IMR-90 (cell line): ENCODE data around the gene NCCRP1. TPM values are rescaled to one million over a fixed set of nuclear protein-coding genes. Genes with fewer than 3 reads are reported as not detected.

Source experiments
- ATAC-seq: fragments of 200-7000 bp; cut with Tn5 transposase; 2 replicates; pipeline ENCODE4 v1.9.1; 2020; ENCODE audit warnings: low read depth, mild to moderate bottlenecking, moderate library complexity
- BruUV-seq: library from RNA; stranded (reverse); fragments of 400-500 nt; replicated peaks from 2 replicates; lab custom pipeline; 2021; lab: Mats Ljungman, UMichigan
- CTCF ChIA-PET: fragments of 300-600 bp; formaldehyde crosslinking; extraction: SDS; loops from one replicate; lab custom pipeline; 2021; ENCODE audit warnings: antibody characterized with exemption; lab: Yijun Ruan, JAX
- POLR2A ChIA-PET: fragments of 300-600 bp; sonication (Branson Sonifier 250); formaldehyde crosslinking; loops from one replicate; lab custom pipeline; 2022; ENCODE audit warnings: antibody characterized with exemption; ENCODE audit not compliant: unreplicated experiment; lab: Charles Lee
- DNase-seq: peaks from one replicate; pipeline ENCODE4 v3.0.0; 2013
- H2AFZ ChIP-seq: replicated peaks from 2 replicates; pipeline ENCODE3; 2013; ENCODE audit warnings: low read length, mild to moderate bottlenecking; ENCODE audit not compliant: poor library complexity
- H2AK5ac ChIP-seq: 2 replicates; pipeline ENCODE4 v1.6.1; 2013; ENCODE audit warnings: low read depth, low read length, inconsistent platforms
- H2AK9ac ChIP-seq: replicated peaks from 2 replicates; pipeline ENCODE3; 2013; ENCODE audit warnings: mild to moderate bottlenecking, low read depth, low read length, moderate library complexity; ENCODE audit not compliant: poor library complexity
- H2BK120ac ChIP-seq: 2 replicates; pipeline ENCODE4 v1.6.1; 2013; ENCODE audit warnings: low read depth, low read length, inconsistent platforms
- H2BK15ac ChIP-seq: 3 replicates; pipeline ENCODE4 v1.6.1; 2013; ENCODE audit warnings: low read depth, low read length, inconsistent platforms
- H2BK20ac ChIP-seq: 2 replicates; pipeline ENCODE4 v1.6.1; 2013; ENCODE audit warnings: low read depth, mild to moderate bottlenecking, inconsistent platforms, low read length, moderate library complexity
- H2BK5ac ChIP-seq: 2 replicates; pipeline ENCODE4 v1.6.1; 2013; ENCODE audit warnings: mild to moderate bottlenecking, low read depth, low read length, inconsistent platforms; ENCODE audit not compliant: poor library complexity, severe bottlenecking
- H3K14ac ChIP-seq: replicated peaks from 2 replicates; pipeline ENCODE4 v1.6.1; 2013; ENCODE audit warnings: low read depth, low read length, inconsistent platforms
- H3K18ac ChIP-seq: 2 replicates; pipeline ENCODE4 v1.6.1; 2013; ENCODE audit warnings: low read depth, low read length, control low read depth
- H3K23ac ChIP-seq: 2 replicates; pipeline ENCODE4 v1.6.1; 2013; ENCODE audit warnings: low read depth, low read length, inconsistent platforms
- H3K27ac ChIP-seq: 2 replicates; pipeline ENCODE4 v1.5.1; 2013; ENCODE audit warnings: mild to moderate bottlenecking, control low read depth, low read length; ENCODE audit not compliant: insufficient read depth
- H3K27me3 ChIP-seq: 2 replicates; pipeline ENCODE4 v1.6.1; 2013; ENCODE audit warnings: low read length; ENCODE audit not compliant: control insufficient read depth, insufficient read depth
- H3K36me3 ChIP-seq: 2 replicates; pipeline ENCODE4 v1.6.1; 2013; ENCODE audit warnings: low read length, mixed read lengths; ENCODE audit not compliant: control insufficient read depth, insufficient read depth
- H3K4ac ChIP-seq: 2 replicates; pipeline ENCODE4 v1.6.1; 2013; ENCODE audit warnings: low read depth, low read length, inconsistent platforms
- H3K4me1 ChIP-seq: 2 replicates; pipeline ENCODE4 v1.6.1; 2013; ENCODE audit warnings: low read length, mixed read lengths; ENCODE audit not compliant: control insufficient read depth, insufficient read depth
- H3K4me2 ChIP-seq: 2 replicates; pipeline ENCODE4 v1.6.1; 2013; ENCODE audit warnings: low read depth, mild to moderate bottlenecking, control low read depth, low read length, moderate library complexity
- H3K4me3 ChIP-seq: 2 replicates; pipeline ENCODE4 v1.5.1; 2013; ENCODE audit warnings: low read depth, mild to moderate bottlenecking, control low read depth, low read length, moderate library complexity; ENCODE audit not compliant: insufficient read depth
- H3K56ac ChIP-seq: 2 replicates; pipeline ENCODE4 v1.6.1; 2013; ENCODE audit warnings: low read length, inconsistent platforms; ENCODE audit not compliant: insufficient read depth; ENCODE audit errors: extremely low read depth
- H3K79me1 ChIP-seq, 2 experiments: 2 replicates each; pipeline ENCODE4 v1.6.1; 2013; ENCODE audit warnings: low read length in 2 of 2, inconsistent platforms in 1 of 2, low read depth in 1 of 2
- H3K9ac ChIP-seq: 2 replicates; pipeline ENCODE4 v1.6.1; 2013; ENCODE audit warnings: low read depth, low read length, control low read depth
- H3K9me1 ChIP-seq: 2 replicates; pipeline ENCODE4 v1.6.1; 2013; ENCODE audit warnings: low read length, inconsistent platforms; ENCODE audit not compliant: insufficient read depth
- H3K9me3 ChIP-seq: 2 replicates; pipeline ENCODE4 v1.6.1; 2013; ENCODE audit warnings: low read length; ENCODE audit not compliant: control insufficient read depth, insufficient read depth
- H4K20me1 ChIP-seq: 2 replicates; pipeline ENCODE4 v1.6.1; 2013; ENCODE audit warnings: low read length, inconsistent platforms; ENCODE audit not compliant: insufficient read depth
- H4K5ac ChIP-seq: 2 replicates; pipeline ENCODE4 v1.6.1; 2013; ENCODE audit warnings: mild to moderate bottlenecking, low read depth, low read length, control low read depth
- H4K8ac ChIP-seq, 2 experiments: 2 replicates each; pipeline ENCODE4 v1.6.1; 2013; ENCODE audit warnings: low read depth in 2 of 2, low read length in 2 of 2, control low read depth in 1 of 2, inconsistent platforms in 1 of 2
- H4K91ac ChIP-seq: 2 replicates; pipeline ENCODE4 v1.6.1; 2013; ENCODE audit warnings: low read depth, low read length, inconsistent platforms; ENCODE audit not compliant: insufficient read depth
- CEBPB ChIP-seq: IDR thresholded peaks from 2 replicates; pipeline ENCODE4 v1.6.1; 2012; ENCODE audit warnings: low read depth, low read length, improper control_type of control experiment
- CHD1 ChIP-seq: IDR thresholded peaks from 2 replicates; pipeline ENCODE4 v1.6.1; 2012; ENCODE audit warnings: low read depth, low read length, improper control_type of control experiment
- CTCF ChIP-seq: conservative IDR thresholded peaks from 2 replicates; pipeline ENCODE4 v1.5.1; 2012; ENCODE audit warnings: mild to moderate bottlenecking, low read depth, low read length, improper control_type of control experiment
- ELK1 ChIP-seq: fragments of 150-350 bp; IDR thresholded peaks from 2 replicates; pipeline ENCODE4 v1.6.1; 2016; ENCODE audit warnings: low read depth, mild to moderate bottlenecking, low read length, moderate library complexity, borderline replicate concordance
- FOS ChIP-seq: fragments of 150-350 bp; IDR thresholded peaks from 2 replicates; pipeline ENCODE4 v1.6.1; 2016; ENCODE audit warnings: low read depth, low read length
- MAFK ChIP-seq: IDR thresholded peaks from 2 replicates; pipeline ENCODE4 v1.6.1; 2012; ENCODE audit warnings: low read depth, low read length, improper control_type of control experiment
- MAZ ChIP-seq: IDR thresholded peaks from 2 replicates; pipeline ENCODE4 v1.6.1; 2012; ENCODE audit warnings: low read depth, mild to moderate bottlenecking, low read length, improper control_type of control experiment, moderate library complexity, borderline replicate concordance
- MXI1 ChIP-seq: IDR thresholded peaks from 2 replicates; pipeline ENCODE4 v1.6.1; 2012; ENCODE audit warnings: low read depth, mild to moderate bottlenecking, low read length, moderate library complexity, borderline replicate concordance
- POLR2A ChIP-seq: IDR thresholded peaks from 2 replicates; pipeline ENCODE4 v1.6.1; 2012; ENCODE audit warnings: mild to moderate bottlenecking, low read depth, low read length
- RAD21 ChIP-seq: IDR thresholded peaks from 2 replicates; pipeline ENCODE4 v1.6.1; 2012; ENCODE audit warnings: low read length, improper control_type of control experiment
- RCOR1 ChIP-seq: IDR thresholded peaks from 2 replicates; pipeline ENCODE4 v1.6.1; 2012; ENCODE audit warnings: mild to moderate bottlenecking, low read length, improper control_type of control experiment; ENCODE audit not compliant: insufficient replicate concordance
- RFX5 ChIP-seq: IDR thresholded peaks from 2 replicates; pipeline ENCODE4 v1.8.0; 2012; ENCODE audit warnings: low read depth, mild to moderate bottlenecking, low read length, moderate library complexity
- SMC3 ChIP-seq: fragments of 150-350 bp; IDR thresholded peaks from 2 replicates; pipeline ENCODE4 v1.6.1; 2016; ENCODE audit warnings: low read depth, mild to moderate bottlenecking, antibody characterized with exemption, low read length, moderate library complexity
- USF2 ChIP-seq: fragments of 150-350 bp; IDR thresholded peaks from 2 replicates; pipeline ENCODE4 v1.6.1; 2017; ENCODE audit warnings: mild to moderate bottlenecking, antibody characterized with exemption, low read length, low read depth
- WGBS, 2 experiments: methylation state at CpG; one replicate each; pipeline versions ENCODE4 v1.1.5 to v1.1.7; 2013; ENCODE audit warnings: missing lambda C conversion rate in 2 of 2; ENCODE audit not compliant: insufficient read length in 1 of 2; ENCODE audit errors: extremely low coverage in 2 of 2; 5-methylcytosine and 5-hydroxymethylcytosine counted together
- dilution Hi-C: fragments of 300-500 bp; cut with HindIII; formaldehyde crosslinking; loops from one replicate; pipeline ENCODE4 v1.14.3; 2018; ENCODE audit warnings: low sequenced_read_pairs; ENCODE audit not compliant: unreplicated experiment
- in situ Hi-C: fragments of 300-500 bp; cut with MboI; formaldehyde crosslinking; loops from 3 replicates; pipeline ENCODE4 v1.14.3; 2019; ENCODE audit warnings: low sequenced_read_pairs, inconsistent platforms, mixed read lengths
- intact Hi-C: fragments of 100-400 bp; cut with micrococcal nuclease; formaldehyde crosslinking; loops from 2 replicates; pipeline ENCODE4 v1.10.0; 2022
- polyA plus RNA-seq, 3 experiments: library from polyadenylated mRNA; depleted of rRNA; stranded (reverse); fragments of >200 nt; gene quantifications; 2 replicates each; pipeline ENCODE4 v1.2.3, GENCODE V29; 2012; ENCODE audit warnings: low replicate concordance in 1 of 3
- total RNA-seq: library from RNA; depleted of rRNA; stranded (reverse); fragments of >200 nt; gene quantifications from 2 replicates; pipeline ENCODE4 v1.2.3, GENCODE V29; 2012

Gene NCCRP1
- total and polyA plus RNA-seq, 2 of the 4 experiments (the other 2 are of a cell fraction), result not detected

GRCh38 chr19:39174558-39175544 lies 21.9 kb upstream of the NCCRP1 start:
- Histone ChIP-seq H3K18ac (no peak overlapping the region), H3K4ac (no peak overlapping the region), H2BK5ac (no peak overlapping the region), H2AFZ (no peak overlapping the region), H3K27ac (no peak overlapping the region), H3K56ac (no peak overlapping the region), H3K9ac (no peak overlapping the region), H4K8ac (no peak overlapping the region), H2AK9ac (no peak overlapping the region), H4K20me1 (no peaks in the 10 kb centered on the region), H3K14ac (no peak overlapping the region), H4K91ac (no peak overlapping the region), H2BK120ac (no peak overlapping the region), H3K9me3 (no peaks in the 10 kb centered on the region), H3K9me1 (no peaks in the 10 kb centered on the region), H3K4me2 (no peak overlapping the region), H2AK5ac (no peak overlapping the region), H3K4me3 (no peak overlapping the region), H2BK15ac (no peak overlapping the region), H2BK20ac (no peak overlapping the region), H3K27me3 (no peaks in the 10 kb centered on the region), H3K79me1 (no peaks in the 10 kb centered on the region), H4K5ac (no peak overlapping the region), H3K36me3 (peaks cover 63% of the 10 kb centered on the region), H3K23ac (no peak overlapping the region), H3K4me1 (no peaks in the 10 kb centered on the region)
- in situ Hi-C loops, result no loop called here
- intact Hi-C loops, result no loop called here
- no peak for ATAC-seq
- ChIA-PET POLR2A (no interaction called here), CTCF (interaction anchor here (0.6 kb wide), 1 partner anchor 67 kb away, joined by 3 read pairs; no protein-coding TSS in a partner anchor)
- BruUV-seq, result no TSS peak
- 69% methylated on average over 6 of the region's 43 CpGs; no CpG with 5 or more reads in 1 of the 2 experiments for WGBS, 2 experiments
- no peak for DNase-seq
- dilution Hi-C loops, result no loop called here
- no peak for TF ChIP-seq RAD21
- no peak for TF ChIP-seq CHD1
- no peak for TF ChIP-seq USF2
- no peak for TF ChIP-seq MAZ
- no peak for TF ChIP-seq MAFK
- TF ChIP-seq CTCF, result no peak
- no peak for TF ChIP-seq CEBPB
- no peak for TF ChIP-seq ELK1
- no peak for TF ChIP-seq SMC3
- no peak for TF ChIP-seq POLR2A
- no peak for TF ChIP-seq FOS
- TF ChIP-seq RFX5, result no peak
- TF ChIP-seq RCOR1, result no peak
- no peak for TF ChIP-seq MXI1
